ENCODE measurements around the gene DNAJA4. TPM values are rescaled to one million over a fixed set of nuclear protein-coding genes. Genes with fewer than 3 reads are reported as not detected.

Gene DNAJA4
- total and polyA plus RNA-seq, 10 donors = 6.0 to 51.7 (median 14.8) TPM

DNA sequence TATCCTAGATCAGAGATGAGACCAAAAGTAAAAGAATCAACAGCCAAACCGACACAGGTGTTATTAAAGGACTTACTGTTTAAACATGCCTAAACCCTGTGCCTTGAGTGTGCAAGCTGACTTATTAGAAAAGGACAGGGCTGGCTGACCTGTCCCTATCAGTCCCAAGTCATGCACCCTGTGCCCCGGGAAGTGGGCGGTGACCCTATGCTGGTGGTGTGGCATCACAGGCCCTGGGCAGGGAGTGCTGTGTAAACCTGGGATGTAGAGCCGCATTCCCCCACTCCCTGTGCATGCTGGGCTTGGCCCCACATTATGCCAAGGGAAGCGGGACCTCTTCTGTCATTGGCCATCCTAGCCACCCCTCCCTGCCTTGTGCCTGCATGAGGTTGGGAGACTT, 10.6 kb downstream of the DNAJA4 start:
- WGBS, 5 donors = 83 to 98% (median 95%) methylated on average over 5 of the region's 5 CpGs

DNA sequence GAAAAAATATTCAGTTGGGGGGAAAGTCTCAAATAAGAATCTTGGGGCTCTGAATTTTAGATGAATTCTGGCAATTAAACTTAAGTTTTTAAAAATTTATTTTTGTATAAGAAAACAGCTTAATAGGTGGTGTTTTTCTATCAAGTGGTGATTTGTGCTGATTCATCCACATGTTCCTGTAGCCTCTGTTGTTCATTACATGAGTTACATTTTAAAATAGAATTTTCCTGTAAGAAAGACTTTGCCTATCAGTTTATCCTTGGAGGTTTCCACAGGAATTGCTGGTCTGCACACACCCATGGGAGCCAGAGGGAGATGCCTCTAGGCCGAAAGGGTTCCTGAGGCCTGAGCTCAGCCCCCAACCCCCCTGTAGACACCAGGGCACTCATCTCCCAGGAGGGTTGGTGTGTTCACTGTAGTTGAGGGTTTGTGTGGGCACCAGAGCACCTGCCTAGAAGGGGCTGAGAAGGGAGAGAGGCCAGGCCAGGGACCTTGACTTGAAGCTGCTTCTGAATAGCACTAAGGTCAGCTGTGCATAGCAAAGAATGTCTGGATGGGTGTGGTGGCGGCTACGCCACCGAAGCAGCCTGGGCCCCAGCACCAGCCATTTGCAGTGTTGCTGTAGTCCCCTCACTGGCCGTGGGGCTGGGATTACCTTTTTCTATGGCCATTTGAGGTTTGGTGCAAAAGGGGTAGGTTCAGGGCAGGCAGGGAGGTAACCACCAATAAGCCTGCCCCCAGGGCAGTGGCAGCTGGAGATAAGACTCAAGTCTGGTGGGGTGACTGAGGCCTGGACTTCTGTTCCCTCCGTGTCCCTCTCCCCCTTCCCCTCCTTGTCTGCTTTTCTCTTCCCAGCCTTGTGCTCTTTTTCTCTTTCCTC, 11.9 kb downstream of the DNAJA4 start:
- Histone ChIP-seq H3K4me3 (no peak overlapping the region), H3K4me1 (peaks cover 0 to 19% (median 8%) of the 10 kb centered on the region in 6 donors), H3K27me3 (replicated peaks in 1 of 7) (no peaks in the 10 kb centered on the region), H3K36me3 (peaks cover 0 to 100% (median 57%) of the 10 kb centered on the region in 6 donors), H3K27ac (peak overlapping the region in 5 of 8 donors; percentile 9 to 60 (median 45)), H3K9me3 (no peaks in the 10 kb centered on the region)
- 72 to 82% (median 73%) methylated on average over 6 of the region's 6 CpGs for WGBS, 5 donors
- TF ChIP-seq POLR2AphosphoS5 (IDR thresholded peaks at IDR 0.05) (no peak), POLR2A (IDR thresholded peaks at IDR 0.05) (no peak)
- intact Hi-C loops (cut with DNase I; ENCODE audit: low total_unique reads) = no loop called here
- no peak for DNase-seq

More for the DNA sequence above, 10.6 kb downstream of the DNAJA4 start:
- Histone ChIP-seq H3K4me3 (no peak overlapping the region), H3K9me3 (no peaks in the 10 kb centered on the region), H3K4me1 (peaks cover 0 to 19% (median 8%) of the 10 kb centered on the region in 6 donors), H3K27ac (no peak overlapping the region), H3K27me3 (replicated peaks in 1 of 7) (no peaks in the 10 kb centered on the region), H3K36me3 (peaks cover 0 to 100% (median 48%) of the 10 kb centered on the region in 6 donors)
- intact Hi-C loops (cut with DNase I; ENCODE audit: low total_unique reads) = no loop called here
- no peak for DNase-seq
- TF ChIP-seq POLR2A (IDR thresholded peaks at IDR 0.05) = no peak
- TF ChIP-seq, protein P1, sequence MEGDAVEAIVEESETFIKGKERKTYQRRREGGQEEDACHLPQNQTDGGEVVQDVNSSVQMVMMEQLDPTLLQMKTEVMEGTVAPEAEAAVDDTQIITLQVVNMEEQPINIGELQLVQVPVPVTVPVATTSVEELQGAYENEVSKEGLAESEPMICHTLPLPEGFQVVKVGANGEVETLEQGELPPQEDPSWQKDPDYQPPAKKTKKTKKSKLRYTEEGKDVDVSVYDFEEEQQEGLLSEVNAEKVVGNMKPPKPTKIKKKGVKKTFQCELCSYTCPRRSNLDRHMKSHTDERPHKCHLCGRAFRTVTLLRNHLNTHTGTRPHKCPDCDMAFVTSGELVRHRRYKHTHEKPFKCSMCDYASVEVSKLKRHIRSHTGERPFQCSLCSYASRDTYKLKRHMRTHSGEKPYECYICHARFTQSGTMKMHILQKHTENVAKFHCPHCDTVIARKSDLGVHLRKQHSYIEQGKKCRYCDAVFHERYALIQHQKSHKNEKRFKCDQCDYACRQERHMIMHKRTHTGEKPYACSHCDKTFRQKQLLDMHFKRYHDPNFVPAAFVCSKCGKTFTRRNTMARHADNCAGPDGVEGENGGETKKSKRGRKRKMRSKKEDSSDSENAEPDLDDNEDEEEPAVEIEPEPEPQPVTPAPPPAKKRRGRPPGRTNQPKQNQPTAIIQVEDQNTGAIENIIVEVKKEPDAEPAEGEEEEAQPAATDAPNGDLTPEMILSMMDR (IDR thresholded peaks at IDR 0.05 in 8 of 11, conservative IDR thresholded peaks at IDR 0.05 in 3 of 11) = no peak
- TF ChIP-seq POLR2AphosphoS5 (IDR thresholded peaks at IDR 0.05) = no peak

DNA sequence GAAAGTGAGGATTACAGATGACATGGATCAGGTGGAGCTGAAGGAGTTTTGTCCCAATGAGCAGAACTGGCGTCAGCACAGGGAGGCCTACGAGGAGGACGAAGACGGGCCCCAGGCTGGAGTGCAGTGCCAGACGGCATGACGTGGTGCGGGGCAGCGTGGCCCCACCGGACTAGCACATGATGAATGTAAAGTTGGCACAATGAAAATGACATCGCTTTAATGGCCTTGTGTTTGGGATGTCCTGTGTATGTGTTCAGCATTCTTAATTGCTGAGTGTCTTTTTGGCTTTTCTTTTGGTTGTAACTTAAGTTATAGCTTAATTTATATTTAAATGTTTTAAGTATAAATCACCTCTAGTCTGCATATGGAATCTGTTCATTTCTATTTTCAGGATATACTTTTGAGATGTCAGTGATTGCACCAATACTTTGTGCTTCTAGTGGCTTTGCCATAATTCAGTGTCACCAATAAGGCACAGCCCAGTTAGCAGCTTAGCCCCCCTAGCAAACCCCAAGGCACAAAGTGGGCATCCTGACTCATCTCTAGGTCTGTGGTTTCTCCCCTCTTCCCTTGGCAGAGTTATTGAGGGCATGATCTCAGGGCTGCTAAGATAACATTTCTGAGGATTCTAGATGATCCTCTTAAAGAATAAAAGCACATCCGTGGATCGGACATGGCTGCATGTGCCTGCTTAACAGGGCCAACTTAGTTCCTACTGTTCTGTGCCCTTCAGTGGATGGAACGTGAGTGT, 16.1 kb downstream of the DNAJA4 start:
- H3K27me3 ChIP-seq (replicated peaks in 1 of 7) = no peaks in the 10 kb centered on the region
- TF ChIP-seq POLR2AphosphoS5 (IDR thresholded peaks at IDR 0.05) (peak in 1 of 3 donors; percentile 39), POLR2A (IDR thresholded peaks at IDR 0.05) (no peak)
- TF ChIP-seq, protein P1 (IDR thresholded peaks at IDR 0.05 in 8 of 11, conservative IDR thresholded peaks at IDR 0.05 in 3 of 11) = no peak
- no peak overlapping the region for H3K4me3 ChIP-seq
- no peaks in the 10 kb centered on the region for H3K9me3 ChIP-seq
- H3K36me3 ChIP-seq = peaks cover 0 to 100% (median 66%) of the 10 kb centered on the region in 6 donors
- no peak overlapping the region for H3K27ac ChIP-seq
- WGBS, 5 donors = 93 to 96% (median 95%) methylated on average over 13 of the region's 13 CpGs
- intact Hi-C loops (cut with DNase I; ENCODE audit: low total_unique reads) = no loop called here
- DNase-seq = no peak
- peaks cover 0 to 19% (median 8%) of the 10 kb centered on the region in 6 donors for H3K4me1 ChIP-seq

DNA sequence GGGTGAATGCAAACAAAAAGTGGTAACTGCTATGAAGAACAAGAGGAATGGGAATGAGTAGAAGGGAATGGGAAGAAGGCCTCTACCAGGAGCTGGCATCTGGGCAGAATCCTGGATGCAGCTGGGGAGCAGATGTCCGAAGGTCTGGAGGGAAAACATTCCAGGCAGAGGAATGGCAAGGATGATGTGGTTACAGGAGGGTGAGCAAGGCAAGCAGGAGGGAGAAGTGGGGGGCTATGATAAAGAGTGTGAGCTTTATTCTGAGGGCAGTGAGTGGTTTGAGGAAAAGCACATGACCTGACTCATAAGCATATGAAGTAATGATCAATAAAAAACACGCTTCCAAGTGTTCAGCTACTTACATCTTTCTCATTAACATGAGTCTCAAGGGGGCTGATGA, 18.0 kb downstream of the DNAJA4 start:
- 90 to 100% (median 94%) methylated on average over 2 of the region's 2 CpGs for WGBS, 5 donors
- intact Hi-C loops (cut with DNase I; ENCODE audit: low total_unique reads) = no loop called here

More for the DNA sequence above, 18.0 kb downstream of the DNAJA4 start:
- H3K36me3 ChIP-seq = peaks cover 0 to 100% (median 75%) of the 10 kb centered on the region in 6 donors
- peaks cover 0 to 10% (median 8%) of the 10 kb centered on the region in 6 donors for H3K4me1 ChIP-seq
- no peak overlapping the region for H3K4me3 ChIP-seq
- DNase-seq = no peak
- no peaks in the 10 kb centered on the region for H3K27me3 ChIP-seq (replicated peaks in 1 of 7)
- TF ChIP-seq POLR2AphosphoS5 (IDR thresholded peaks at IDR 0.05) = no peak
- TF ChIP-seq POLR2A (IDR thresholded peaks at IDR 0.05) = no peak
- TF ChIP-seq, protein P1 (IDR thresholded peaks at IDR 0.05 in 8 of 11, conservative IDR thresholded peaks at IDR 0.05 in 3 of 11) = no peak
- no peaks in the 10 kb centered on the region for H3K9me3 ChIP-seq
- no peak overlapping the region for H3K27ac ChIP-seq
